GM12878 (cell line): ENCODE data around the gene ENDOU.
A peak's percentile ranks its signal among the peaks of the same experiment; 100 is the strongest.

Source experiments
- CREM ChIP-seq: IDR thresholded peaks from 2 replicates; pipeline ENCODE4 v1.6.1; 2014; ENCODE audit warnings: antibody characterized with exemption, low read depth
- CTCF ChIP-seq, 3 experiments: IDR thresholded peaks in 2 of 3; conservative IDR thresholded peaks in 1 of 3; 2 replicates each; pipeline ENCODE4 v1.5.1; 2011; ENCODE audit warnings: low read depth in 3 of 3, low read length in 3 of 3, mild to moderate bottlenecking in 3 of 3, control low read depth in 2 of 3, moderate library complexity in 2 of 3, inconsistent platforms in 1 of 3, mixed read lengths in 1 of 3; ENCODE audit not compliant: control insufficient read depth in 2 of 3, insufficient read depth in 1 of 3; ENCODE audit errors: extremely low read depth in 1 of 3
- ESRRA ChIP-seq: IDR thresholded peaks from 2 replicates; pipeline ENCODE4 v1.6.1; 2012; ENCODE audit warnings: mild to moderate bottlenecking, low read length, improper control_type of control experiment
- EZH2 ChIP-seq: IDR thresholded peaks from 2 replicates; pipeline ENCODE4 v1.6.1; 2012; ENCODE audit warnings: low read depth, mild to moderate bottlenecking, control low read depth, inconsistent platforms, low read length, borderline replicate concordance; ENCODE audit not compliant: control insufficient read depth
- FOS ChIP-seq: IDR thresholded peaks from 3 replicates; pipeline ENCODE4 v1.6.1; 2011; ENCODE audit warnings: borderline replicate concordance; ENCODE audit not compliant: insufficient read length; ENCODE audit errors: extremely low read depth
- NFXL1 ChIP-seq: fragments of 450-650 bp; IDR thresholded peaks from 2 replicates; pipeline ENCODE4 v1.6.1; 2017; ENCODE audit warnings: antibody characterized with exemption, mild to moderate bottlenecking, borderline replicate concordance
- PRDM15 ChIP-seq: fragments of 450-650 bp; formaldehyde crosslinking; IDR thresholded peaks from 2 replicates; pipeline ENCODE4 v1.4.0; 2020; ENCODE audit warnings: mild to moderate bottlenecking, moderate library complexity
- RCOR1 ChIP-seq: conservative IDR thresholded peaks from 2 replicates; pipeline ENCODE4 v1.6.1; 2012; ENCODE audit warnings: low read depth, low read length, improper control_type of control experiment
- RFX5 ChIP-seq: IDR thresholded peaks from 2 replicates; pipeline ENCODE4 v1.6.1; 2011; ENCODE audit warnings: low read depth, low read length, improper control_type of control experiment
- SKIL ChIP-seq: fragments of 450-650 bp; IDR thresholded peaks from 2 replicates; pipeline ENCODE4 v1.6.1; 2017; ENCODE audit warnings: mild to moderate bottlenecking, low read depth, inconsistent platforms; ENCODE audit not compliant: poor library complexity, severe bottlenecking
- SP1 ChIP-seq: IDR thresholded peaks from one replicate; pipeline ENCODE4 v1.6.1; 2011; ENCODE audit warnings: low read depth, low read length
- ZBTB33 ChIP-seq: fragments of 450-650 bp; IDR thresholded peaks from 2 replicates; pipeline ENCODE4 v1.6.1; 2017; ENCODE audit warnings: mild to moderate bottlenecking
- ZBTB4 ChIP-seq: fragments of 450-650 bp; formaldehyde crosslinking; IDR thresholded peaks from 2 replicates; pipeline ENCODE4 v1.4.0; 2022; ENCODE audit warnings: mild to moderate bottlenecking, moderate library complexity
- ZNF24 ChIP-seq: fragments of 450-650 bp; IDR thresholded peaks from 2 replicates; pipeline ENCODE4 v1.6.1; 2017; ENCODE audit warnings: antibody characterized with exemption, mild to moderate bottlenecking

GRCh38 chr12:47739979-47740378 is 14.7 kb upstream of the ENDOU start:
- TF ChIP-seq CTCF (IDR thresholded peaks at IDR 0.05 in 2 of 3, conservative IDR thresholded peaks at IDR 0.05 in 1 of 3; ENCODE audit: control insufficient read depth in 2 of 3, extremely low read depth in 1 of 3, insufficient read depth in 1 of 3, low read depth in 3 of 3, low read length in 3 of 3) (no peak), PRDM15 (CRISPR knock-in tag) (no peak), RCOR1 (no peak), SKIL (no peak), RFX5 (no peak), NFXL1 (0 out of 2 replicates have a peak, but pooled peaks have one; percentile 36), FOS (no peak), CREM (no peak), EZH2 (no peak), ZNF24 (no peak), ESRRA (no peak), SP1 (no peak), ZBTB4 (CRISPR knock-in tag) (no peak), ZBTB33 (no peak)
